Measurements from ENCODE around the gene MROH2A.
"Not testable (repeated sequence)": the region's sequence is repeated elsewhere in the genome, so short reads cannot be mapped to it uniquely, and the experiment has no call there.

The MROH2A gene, protein sequence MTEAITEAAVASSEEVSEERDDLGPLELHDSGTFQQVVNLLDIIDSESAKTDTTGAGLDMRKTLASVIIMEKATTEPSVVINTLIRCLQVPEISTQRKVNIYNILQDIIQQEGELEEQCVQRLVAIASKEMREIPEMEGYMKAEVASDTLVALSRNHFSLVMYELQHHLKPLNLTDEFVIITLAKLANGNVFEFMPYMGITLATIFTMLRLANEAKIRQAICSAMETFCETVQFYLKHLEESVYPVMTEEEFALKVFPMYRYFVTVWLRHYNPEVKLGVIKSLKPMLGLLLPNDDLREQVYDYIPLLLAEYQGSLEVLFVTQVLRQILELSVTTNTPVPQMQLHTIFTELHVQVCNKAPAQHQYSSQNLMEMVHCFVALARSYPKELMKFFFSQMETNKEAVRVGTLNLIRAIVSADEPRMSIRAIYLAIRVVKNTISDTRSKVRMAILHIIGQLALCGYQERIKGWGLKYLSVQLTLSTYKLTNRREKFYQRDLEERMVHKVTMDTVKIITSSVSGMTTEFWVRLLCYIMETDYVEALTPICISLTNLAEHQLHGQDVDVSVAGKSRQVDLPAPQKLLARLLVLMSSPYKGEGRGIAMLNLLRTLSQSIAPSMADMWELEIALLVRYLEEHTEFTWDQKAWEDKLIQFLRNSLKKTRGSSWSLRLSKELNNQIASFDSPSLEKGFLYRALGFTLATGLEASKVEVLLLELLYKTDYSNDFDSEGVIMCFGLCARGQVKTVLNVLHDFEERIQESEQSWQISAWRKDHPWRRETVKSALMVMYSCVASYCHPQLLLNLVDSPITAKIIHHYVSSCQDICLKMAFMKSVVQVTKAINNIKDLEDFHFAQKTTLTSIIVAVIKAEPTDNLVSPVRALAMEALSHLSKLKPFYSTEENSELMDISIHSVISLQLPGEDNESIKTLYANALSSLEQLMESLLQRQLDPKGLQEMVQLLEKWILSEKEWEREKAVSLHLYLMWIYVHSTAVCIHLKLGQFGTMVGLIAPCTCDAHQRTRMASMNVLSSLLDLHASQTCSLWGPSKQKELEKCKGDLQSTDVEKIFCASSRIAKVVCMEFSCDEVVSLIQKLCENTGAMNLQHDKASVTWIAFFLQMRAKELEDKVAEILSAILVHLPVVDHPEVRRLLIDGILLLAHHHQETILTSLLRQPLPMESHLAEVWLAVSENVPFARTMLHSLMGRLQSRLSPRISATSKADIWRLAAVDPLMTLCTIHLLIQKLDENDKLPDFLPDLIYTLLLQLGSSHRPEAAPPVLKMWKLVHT (N-terminal part only)

DNA sequence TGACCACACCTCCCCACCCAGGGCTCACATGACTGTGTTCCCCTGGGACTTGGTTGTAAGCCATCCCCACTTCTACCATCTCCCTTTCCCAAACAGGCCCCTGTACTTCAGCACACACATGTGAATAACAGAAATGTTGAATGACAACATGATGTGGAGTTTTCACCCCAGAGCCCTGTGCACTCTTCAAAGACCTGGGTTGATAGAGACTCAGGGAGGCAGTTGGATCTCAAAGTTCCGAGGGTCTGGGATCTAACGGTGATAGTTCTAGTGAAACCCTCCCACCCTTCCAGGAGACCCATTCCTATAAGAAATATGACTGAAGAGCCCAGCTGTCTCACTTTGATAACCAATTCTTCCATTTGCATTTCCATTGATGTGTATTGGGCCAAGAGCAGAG is at the start of gene MROH2A:
Gene MROH2A (plus strand): TSS at position 301 of the 400 bp plus-strand sequence. CDS start 1,029 bp downstream, outside the sequence.
- no peak for DNase-seq

- DNase-seq: no peak
These were observed 49.3 kb upstream of the MROH2A start, which contains the start of gene UGT1A3 for GRCh38 chr2:233728723-233729301. Gene UGT1A3 (plus strand): TSS chr2:233729042. CDS start chr2:233729127, 85 bp downstream.

DNA sequence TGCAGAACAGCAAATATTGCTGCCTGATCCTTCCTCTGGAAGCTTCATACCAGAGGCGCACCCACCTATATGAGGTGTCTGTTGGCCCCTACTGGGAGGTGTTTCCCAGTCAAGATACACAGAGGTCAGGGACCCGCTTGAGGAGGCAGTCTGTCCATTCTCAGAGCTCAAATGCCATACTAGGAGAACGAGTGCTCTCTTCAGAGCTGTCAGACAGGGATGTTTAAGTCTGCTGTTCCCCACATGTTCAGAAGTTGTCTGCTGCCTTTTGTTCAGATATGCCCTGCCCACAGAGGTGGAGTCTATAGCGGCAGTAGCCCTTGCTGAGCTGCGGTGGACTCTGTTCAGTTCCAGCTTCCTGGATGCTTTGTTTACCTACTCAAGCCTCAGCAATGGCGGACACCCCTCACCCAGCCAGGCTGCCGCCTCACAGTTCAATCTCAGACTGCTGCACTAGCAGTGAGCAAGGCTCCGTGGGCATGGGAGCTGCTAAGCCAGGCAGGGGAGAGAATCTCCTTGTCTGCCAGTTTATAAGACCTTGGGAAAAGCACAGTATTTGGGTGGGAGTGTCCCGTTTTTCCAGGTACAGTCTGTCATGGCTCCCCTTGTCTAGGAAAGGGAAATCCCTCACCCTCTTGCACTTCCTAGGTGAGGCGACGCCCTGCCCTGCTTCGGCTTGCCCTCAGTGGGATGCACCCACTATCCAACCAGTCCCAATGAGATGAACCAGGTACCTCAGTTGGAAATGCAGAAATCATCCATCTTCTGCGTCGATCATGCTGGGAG is 41.1 kb upstream of the MROH2A start:
- DNase-seq: not testable (repeated sequence)

- DNase-seq: no peak
These were observed 37.3 kb upstream of the MROH2A start for GRCh38 chr2:233740870-233741269.

DNA sequence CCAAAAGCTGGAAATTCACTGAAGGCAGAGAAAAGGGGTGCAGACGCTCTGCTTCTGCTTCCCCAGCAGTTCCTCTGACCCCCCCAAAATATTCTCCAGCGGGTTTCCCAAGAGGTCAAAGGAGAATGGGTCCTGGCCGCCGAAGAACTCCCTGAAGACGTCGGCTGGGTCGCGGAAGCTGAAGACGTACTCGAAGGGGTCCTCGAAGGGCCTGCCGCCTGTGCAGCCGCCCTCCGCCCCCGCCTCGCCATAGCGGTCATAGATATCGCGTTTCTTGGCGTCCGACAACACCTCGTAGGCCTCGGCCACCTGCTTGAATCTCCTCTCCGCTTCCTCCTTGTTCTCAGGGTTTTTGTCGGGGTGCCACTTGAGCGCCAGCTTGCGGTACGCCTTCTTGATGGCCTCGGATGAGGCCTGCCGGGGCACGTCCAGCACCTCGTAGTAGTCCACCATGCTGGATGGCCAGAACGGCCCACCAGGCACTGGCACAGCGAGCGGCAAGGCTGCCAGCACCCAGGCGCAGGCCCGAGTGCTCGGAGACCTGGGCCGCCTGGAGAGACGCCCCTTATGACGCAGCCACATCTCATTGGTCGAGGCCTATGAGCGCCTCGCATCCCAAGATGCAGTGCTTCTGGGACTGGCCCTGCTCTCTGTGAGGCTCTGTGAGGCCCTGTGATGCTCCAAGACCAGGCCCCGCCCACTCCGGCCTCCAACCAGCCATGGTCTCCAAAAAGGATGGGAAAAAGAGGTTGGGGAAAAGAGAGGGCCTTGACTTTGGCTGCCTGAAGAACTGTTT is 34.5 kb upstream of the MROH2A start:
- DNase-seq: no peak

DNA sequence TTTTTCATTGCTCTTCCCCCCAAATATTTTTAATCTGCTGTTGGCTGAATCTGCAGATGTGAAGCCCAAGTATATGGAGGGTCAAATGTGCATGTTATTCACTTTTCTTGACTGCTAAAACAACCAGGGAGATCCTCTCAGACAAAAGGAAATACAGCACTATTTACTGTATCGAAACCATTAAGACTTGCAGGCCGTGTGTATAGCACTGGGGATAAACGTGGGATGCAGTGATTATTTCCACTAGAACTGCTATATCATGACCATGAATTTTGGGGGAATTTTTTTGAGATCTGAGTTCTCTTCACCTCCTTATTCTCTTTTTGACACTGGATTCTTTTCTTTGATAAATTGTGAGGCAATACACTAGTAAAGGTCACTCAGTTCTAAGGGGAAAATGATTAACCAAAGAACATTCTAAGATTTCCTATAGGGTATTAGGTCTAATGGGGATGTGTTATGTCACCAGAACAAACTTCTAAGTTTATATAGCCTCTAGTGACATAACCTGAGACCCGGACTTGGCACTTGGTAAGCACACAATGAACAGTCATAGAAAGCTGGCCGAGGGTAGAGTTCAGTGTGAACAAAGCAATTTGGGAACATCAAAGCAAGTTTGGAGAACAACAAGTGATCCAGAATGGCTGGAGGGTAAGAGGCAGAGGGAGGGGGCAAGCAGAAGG is 32.9 kb upstream of the MROH2A start:
- no peak for DNase-seq

GRCh38 chr2:233745838-233746237 is 32.3 kb upstream of the MROH2A start:
- DNase-seq: not testable (repeated sequence)

DNA sequence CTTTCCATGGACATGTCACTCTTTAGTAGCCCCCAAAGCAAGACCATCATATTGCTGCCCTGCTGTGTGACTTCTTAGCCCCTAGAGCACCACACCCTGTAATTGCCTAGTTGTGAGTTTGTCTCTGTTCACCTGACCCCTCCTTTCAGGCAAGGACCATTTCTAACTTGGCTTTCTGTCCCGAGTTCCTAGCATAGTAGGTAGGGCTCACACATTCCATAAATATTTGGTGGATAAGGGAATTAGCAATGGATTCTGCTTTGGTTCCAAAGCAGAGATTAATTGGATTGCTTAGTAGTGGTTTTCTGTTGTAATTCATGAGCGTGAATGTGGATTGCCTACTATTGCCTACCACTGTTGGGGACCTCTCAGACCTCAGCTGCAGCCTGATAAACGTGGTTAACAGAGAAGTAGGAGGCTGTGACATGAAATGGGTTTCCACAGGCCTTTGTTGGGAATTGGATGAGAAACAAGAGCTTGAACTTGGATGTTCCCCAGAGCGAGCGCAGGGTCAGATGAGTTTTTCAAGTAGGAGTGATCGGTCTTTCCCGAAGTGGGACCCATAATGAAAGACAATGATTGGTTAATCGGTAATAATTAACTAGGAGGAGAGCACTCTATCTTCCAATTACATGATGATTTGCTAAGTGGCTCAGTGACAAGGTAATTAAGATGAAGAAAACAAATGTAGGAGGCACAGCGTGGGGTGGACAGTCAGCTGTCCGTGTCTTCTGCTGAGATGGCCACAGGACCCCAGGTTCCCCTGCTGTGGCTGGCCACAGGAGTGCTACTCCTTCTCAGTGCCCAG is 31.5 kb upstream of the MROH2A start:
- DNase-seq: no peak

- no peak for DNase-seq
These were observed 30.9 kb upstream of the MROH2A start for GRCh38 chr2:233747283-233747544.

GRCh38 chr2:233750689-233751088 is 27.4 kb upstream of the MROH2A start:
- not testable (repeated sequence) for DNase-seq

DNA sequence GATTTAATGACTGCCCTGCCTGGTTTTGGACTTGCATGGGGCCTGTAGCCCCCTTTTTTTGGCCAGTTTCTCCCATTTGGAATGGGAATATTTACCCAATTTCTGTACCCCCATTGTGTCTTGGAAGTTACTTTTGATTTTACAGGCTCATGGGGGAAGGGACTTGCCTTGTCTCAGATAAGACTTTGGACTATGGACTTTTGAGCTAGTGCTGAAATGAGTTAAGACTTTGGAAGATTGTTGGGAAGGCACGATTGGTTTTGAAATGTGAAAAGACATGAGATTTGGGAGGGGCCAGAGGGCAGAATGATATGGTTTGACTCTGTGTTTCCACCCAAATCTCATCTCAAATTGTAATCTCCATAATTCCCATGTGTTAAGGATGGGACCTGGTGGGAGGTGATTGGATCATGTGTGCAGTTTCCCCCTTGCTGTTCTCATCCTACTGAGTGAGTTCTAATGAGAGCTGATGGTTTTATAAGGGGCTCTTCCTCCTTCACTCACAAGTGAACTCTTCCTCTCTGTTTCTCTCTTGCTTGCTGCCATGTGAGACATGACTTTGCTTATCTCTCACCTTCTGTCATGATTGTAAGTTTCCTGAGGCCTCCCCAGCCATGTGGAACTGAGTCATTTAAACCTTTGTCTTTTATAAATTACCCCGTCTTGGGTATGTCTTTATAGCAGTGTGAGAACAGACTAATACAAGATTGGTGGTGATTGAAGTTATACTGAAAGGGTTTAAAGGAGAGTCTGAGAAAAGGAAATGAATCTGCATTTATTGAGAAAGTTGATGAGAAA is 26.7 kb upstream of the MROH2A start:
- DNase-seq: not testable (repeated sequence)

GRCh38 chr2:233754872-233755611 is 23.1 kb upstream of the MROH2A start:
- DNase-seq: no peak

DNA sequence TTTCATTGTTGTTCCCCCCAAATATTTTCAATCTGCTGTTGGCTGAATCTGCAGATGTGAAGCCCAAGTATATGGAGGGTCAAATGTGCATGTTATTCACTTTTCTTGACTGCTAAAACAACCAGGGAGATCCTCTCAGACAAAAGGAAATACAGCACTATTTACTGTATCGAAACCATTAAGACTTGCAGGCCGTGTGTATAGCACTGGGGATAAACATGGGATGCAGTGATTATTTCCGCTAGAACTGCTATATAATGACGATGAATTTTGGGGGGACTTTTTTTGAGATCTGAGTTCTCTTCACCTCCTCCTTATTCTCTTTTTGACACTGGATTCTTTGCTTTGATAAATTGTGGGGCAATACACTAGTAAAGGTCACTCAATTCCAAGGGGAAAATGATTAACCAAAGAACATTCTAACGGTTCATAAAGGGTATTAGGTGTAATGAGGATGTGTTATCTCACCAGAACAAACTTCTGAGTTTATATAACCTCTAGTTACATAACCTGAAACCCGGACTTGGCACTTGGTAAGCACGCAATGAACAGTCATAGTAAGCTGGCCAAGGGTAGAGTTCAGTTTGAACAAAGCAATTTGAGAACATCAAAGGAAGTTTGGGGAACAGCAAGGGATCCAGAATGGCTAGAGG is 21.6 kb upstream of the MROH2A start:
- DNase-seq: no peak

DNA sequence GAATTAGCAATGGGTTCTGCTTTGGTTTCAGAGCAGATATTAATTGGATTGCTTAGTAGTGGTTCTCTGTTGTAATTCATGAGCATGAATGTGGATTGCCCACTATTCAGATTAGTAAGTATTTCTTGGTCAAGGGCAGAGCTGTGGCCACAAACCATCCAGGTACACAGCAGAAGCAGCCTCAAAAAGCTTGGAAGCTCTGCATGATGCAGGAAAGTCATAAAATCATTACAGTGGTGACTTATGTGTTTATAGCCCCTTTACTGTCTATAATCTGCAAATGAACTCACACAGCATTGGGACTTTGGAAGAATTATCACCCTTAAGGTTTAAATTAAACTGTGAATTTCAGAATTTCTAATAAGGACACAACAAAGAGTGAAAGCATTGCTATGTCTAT is 20.0 kb upstream of the MROH2A start:
- DNase-seq: no peak

- DNase-seq: no peak
These were observed 19.3 kb upstream of the MROH2A start for GRCh38 chr2:233758849-233759248.

GRCh38 chr2:233760043-233760442 is 18.1 kb upstream of the MROH2A start, which contains the start of gene UGT1A1:
Gene UGT1A1 (plus strand): TSS chr2:233760270. CDS start chr2:233760288, 18 bp downstream.
- DNase-seq: no peak
